Measurements from ENCODE around the gene MXD3. TPM values are rescaled to one million over a fixed set of nuclear protein-coding genes. Genes with fewer than 3 reads are reported as not detected.
"Not testable (repeated sequence)": the region's sequence is repeated elsewhere in the genome, so short reads cannot be mapped to it uniquely, and the experiment has no call there.

The MXD3 gene
- total and polyA plus RNA-seq, 2 experiments from 2014 or later, result 9.9 to 11.6 TPM

DNA sequence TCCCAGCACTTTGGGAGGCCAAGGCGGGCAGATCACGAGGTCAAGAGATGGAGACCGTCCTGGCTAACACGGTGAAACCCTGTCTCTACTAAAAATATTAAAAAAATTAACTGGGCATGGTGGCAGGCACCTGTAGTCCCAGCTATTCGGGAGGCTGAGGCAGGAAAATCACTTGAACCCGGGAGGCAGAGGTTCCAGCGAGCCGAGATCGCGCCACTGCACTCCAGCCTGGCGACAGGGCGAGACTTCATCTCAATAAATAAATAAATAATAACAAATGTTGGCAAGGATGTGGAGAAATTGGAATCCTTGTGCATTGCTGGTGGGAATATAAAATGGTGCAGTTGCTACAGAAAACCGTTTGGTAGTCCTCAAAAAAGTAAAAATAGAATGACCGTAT lies 31.3 kb upstream of the MXD3 start:
- H3K4me3 Mint-ChIP-seq; H3K4me2 ChIP-seq; H3K27ac ChIP-seq (ENCODE audit: low read depth); H3K9me3 Mint-ChIP-seq; H3K4me1 ChIP-seq (ENCODE audit: insufficient read depth); H3K27ac Mint-ChIP-seq; H3K4me1 Mint-ChIP-seq; H3K27me3 Mint-ChIP-seq (ENCODE audit: insufficient read depth, low read depth, poor library complexity); H2AFZ ChIP-seq; H3K36me3 ChIP-seq (ENCODE audit: insufficient read depth); H3K9me2 ChIP-seq (ENCODE audit: insufficient read depth); H3F3A ChIP-seq (replicated peaks; ENCODE audit: low read depth); DNase-seq (ENCODE audit: low spot score); H3K4me3 ChIP-seq; H3K27me3 ChIP-seq (ENCODE audit: insufficient read depth); ATAC-seq: not testable (repeated sequence)
- Histone ChIP-seq H4K20me1 (replicated peaks; ENCODE audit: insufficient read depth) (peaks cover 29% of the 10 kb centered on the region), H3K79me2 (replicated peaks; ENCODE audit: insufficient read depth) (peaks cover 79% of the 10 kb centered on the region)
- peaks cover 34% of the 10 kb centered on the region for H3K36me3 Mint-ChIP-seq (ENCODE audit: low read depth)

DNA sequence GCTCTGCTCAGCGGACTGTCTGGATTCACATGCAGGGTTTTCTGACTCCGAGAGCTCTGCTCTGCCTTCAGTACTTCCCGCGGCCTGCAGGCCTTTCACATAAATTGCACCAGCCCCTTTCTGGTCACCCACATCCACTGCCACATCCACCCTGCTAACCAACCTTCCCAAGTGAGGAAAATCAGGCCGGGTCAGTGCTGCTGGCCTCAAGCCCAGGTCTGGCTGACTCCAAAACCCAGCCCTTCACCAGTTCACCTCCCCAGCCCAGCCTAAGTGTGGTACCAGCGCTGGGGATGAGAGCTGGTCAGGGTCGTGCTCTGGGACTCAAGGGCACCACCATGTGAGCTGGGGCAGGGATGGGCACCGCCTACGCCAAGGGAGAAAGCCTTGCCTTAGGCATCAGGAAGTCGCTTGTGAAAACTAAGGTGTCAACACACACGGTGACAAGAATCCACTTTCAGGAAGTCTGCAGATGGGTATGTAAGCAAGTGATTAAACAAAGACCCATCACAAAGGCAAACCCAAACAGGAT lies 27.5 kb upstream of the MXD3 start:
- peak overlapping the region; percentile 43; the same call in 1 of the 2 replicates for H3K27ac Mint-ChIP-seq
- H3K27me3 ChIP-seq (ENCODE audit: insufficient read depth), result no peaks in the 10 kb centered on the region
- H2AFZ ChIP-seq, result no peak overlapping the region
- peaks cover 23% of the 10 kb centered on the region for H3K4me1 Mint-ChIP-seq
- no peak overlapping the region for H3K4me3 Mint-ChIP-seq
- H3K9me3 Mint-ChIP-seq, result no peaks in the 10 kb centered on the region
- peaks cover 44% of the 10 kb centered on the region for H3K79me2 ChIP-seq (replicated peaks; ENCODE audit: insufficient read depth)
- ATAC-seq, result no peak
- H3F3A ChIP-seq (replicated peaks; ENCODE audit: low read depth), result no peaks in the 10 kb centered on the region
- peaks cover 11% of the 10 kb centered on the region for H3K27me3 Mint-ChIP-seq (ENCODE audit: insufficient read depth, low read depth, poor library complexity)
- H3K36me3 ChIP-seq (ENCODE audit: insufficient read depth), result peaks cover under 1% of the 10 kb centered on the region; the same call in 1 of the 2 replicates
- no peak overlapping the region for H3K27ac ChIP-seq (ENCODE audit: low read depth)
- H3K9me2 ChIP-seq (ENCODE audit: insufficient read depth), result no peaks in the 10 kb centered on the region
- H3K4me3 ChIP-seq, result no peak overlapping the region
- no peaks in the 10 kb centered on the region; the same call in 1 of the 2 replicates for H3K4me1 ChIP-seq (ENCODE audit: insufficient read depth)
- DNase-seq (ENCODE audit: low spot score), result no peak
- H3K4me2 ChIP-seq, result no peak overlapping the region
- peaks cover 10% of the 10 kb centered on the region for H4K20me1 ChIP-seq (replicated peaks; ENCODE audit: insufficient read depth)
- peaks cover 54% of the 10 kb centered on the region for H3K36me3 Mint-ChIP-seq (ENCODE audit: low read depth)
- TF ChIP-seq, protein P1, sequence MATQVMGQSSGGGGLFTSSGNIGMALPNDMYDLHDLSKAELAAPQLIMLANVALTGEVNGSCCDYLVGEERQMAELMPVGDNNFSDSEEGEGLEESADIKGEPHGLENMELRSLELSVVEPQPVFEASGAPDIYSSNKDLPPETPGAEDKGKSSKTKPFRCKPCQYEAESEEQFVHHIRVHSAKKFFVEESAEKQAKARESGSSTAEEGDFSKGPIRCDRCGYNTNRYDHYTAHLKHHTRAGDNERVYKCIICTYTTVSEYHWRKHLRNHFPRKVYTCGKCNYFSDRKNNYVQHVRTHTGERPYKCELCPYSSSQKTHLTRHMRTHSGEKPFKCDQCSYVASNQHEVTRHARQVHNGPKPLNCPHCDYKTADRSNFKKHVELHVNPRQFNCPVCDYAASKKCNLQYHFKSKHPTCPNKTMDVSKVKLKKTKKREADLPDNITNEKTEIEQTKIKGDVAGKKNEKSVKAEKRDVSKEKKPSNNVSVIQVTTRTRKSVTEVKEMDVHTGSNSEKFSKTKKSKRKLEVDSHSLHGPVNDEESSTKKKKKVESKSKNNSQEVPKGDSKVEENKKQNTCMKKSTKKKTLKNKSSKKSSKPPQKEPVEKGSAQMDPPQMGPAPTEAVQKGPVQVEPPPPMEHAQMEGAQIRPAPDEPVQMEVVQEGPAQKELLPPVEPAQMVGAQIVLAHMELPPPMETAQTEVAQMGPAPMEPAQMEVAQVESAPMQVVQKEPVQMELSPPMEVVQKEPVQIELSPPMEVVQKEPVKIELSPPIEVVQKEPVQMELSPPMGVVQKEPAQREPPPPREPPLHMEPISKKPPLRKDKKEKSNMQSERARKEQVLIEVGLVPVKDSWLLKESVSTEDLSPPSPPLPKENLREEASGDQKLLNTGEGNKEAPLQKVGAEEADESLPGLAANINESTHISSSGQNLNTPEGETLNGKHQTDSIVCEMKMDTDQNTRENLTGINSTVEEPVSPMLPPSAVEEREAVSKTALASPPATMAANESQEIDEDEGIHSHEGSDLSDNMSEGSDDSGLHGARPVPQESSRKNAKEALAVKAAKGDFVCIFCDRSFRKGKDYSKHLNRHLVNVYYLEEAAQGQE (IDR thresholded peaks at IDR 0.05; ENCODE audit: unreplicated experiment), result no peak
- TF ChIP-seq, protein P2, sequence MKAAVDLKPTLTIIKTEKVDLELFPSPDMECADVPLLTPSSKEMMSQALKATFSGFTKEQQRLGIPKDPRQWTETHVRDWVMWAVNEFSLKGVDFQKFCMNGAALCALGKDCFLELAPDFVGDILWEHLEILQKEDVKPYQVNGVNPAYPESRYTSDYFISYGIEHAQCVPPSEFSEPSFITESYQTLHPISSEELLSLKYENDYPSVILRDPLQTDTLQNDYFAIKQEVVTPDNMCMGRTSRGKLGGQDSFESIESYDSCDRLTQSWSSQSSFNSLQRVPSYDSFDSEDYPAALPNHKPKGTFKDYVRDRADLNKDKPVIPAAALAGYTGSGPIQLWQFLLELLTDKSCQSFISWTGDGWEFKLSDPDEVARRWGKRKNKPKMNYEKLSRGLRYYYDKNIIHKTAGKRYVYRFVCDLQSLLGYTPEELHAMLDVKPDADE (IDR thresholded peaks at IDR 0.05), result no peak
- TF ChIP-seq POLR2AphosphoS5 (IDR thresholded peaks at IDR 0.05; ENCODE audit: low read depth) (no peak), STAT1 (IDR thresholded peaks at IDR 0.05; ENCODE audit: unreplicated experiment) (no peak), JUNB (IDR thresholded peaks at IDR 0.05; ENCODE audit: unreplicated experiment) (no peak), EZH2phosphoT487 (IDR thresholded peaks at IDR 0.05; ENCODE audit: unreplicated experiment) (no peak), ZNF114 (CRISPR knock-in tag; IDR thresholded peaks at IDR 0.05) (no peak), ZNF331 (CRISPR knock-in tag; IDR thresholded peaks at IDR 0.05; ENCODE audit: low read depth) (no peak), CREB1 (CRISPR knock-in tag; IDR thresholded peaks at IDR 0.05; ENCODE audit: low read depth) (no peak)
- TF ChIP-seq, protein P3, sequence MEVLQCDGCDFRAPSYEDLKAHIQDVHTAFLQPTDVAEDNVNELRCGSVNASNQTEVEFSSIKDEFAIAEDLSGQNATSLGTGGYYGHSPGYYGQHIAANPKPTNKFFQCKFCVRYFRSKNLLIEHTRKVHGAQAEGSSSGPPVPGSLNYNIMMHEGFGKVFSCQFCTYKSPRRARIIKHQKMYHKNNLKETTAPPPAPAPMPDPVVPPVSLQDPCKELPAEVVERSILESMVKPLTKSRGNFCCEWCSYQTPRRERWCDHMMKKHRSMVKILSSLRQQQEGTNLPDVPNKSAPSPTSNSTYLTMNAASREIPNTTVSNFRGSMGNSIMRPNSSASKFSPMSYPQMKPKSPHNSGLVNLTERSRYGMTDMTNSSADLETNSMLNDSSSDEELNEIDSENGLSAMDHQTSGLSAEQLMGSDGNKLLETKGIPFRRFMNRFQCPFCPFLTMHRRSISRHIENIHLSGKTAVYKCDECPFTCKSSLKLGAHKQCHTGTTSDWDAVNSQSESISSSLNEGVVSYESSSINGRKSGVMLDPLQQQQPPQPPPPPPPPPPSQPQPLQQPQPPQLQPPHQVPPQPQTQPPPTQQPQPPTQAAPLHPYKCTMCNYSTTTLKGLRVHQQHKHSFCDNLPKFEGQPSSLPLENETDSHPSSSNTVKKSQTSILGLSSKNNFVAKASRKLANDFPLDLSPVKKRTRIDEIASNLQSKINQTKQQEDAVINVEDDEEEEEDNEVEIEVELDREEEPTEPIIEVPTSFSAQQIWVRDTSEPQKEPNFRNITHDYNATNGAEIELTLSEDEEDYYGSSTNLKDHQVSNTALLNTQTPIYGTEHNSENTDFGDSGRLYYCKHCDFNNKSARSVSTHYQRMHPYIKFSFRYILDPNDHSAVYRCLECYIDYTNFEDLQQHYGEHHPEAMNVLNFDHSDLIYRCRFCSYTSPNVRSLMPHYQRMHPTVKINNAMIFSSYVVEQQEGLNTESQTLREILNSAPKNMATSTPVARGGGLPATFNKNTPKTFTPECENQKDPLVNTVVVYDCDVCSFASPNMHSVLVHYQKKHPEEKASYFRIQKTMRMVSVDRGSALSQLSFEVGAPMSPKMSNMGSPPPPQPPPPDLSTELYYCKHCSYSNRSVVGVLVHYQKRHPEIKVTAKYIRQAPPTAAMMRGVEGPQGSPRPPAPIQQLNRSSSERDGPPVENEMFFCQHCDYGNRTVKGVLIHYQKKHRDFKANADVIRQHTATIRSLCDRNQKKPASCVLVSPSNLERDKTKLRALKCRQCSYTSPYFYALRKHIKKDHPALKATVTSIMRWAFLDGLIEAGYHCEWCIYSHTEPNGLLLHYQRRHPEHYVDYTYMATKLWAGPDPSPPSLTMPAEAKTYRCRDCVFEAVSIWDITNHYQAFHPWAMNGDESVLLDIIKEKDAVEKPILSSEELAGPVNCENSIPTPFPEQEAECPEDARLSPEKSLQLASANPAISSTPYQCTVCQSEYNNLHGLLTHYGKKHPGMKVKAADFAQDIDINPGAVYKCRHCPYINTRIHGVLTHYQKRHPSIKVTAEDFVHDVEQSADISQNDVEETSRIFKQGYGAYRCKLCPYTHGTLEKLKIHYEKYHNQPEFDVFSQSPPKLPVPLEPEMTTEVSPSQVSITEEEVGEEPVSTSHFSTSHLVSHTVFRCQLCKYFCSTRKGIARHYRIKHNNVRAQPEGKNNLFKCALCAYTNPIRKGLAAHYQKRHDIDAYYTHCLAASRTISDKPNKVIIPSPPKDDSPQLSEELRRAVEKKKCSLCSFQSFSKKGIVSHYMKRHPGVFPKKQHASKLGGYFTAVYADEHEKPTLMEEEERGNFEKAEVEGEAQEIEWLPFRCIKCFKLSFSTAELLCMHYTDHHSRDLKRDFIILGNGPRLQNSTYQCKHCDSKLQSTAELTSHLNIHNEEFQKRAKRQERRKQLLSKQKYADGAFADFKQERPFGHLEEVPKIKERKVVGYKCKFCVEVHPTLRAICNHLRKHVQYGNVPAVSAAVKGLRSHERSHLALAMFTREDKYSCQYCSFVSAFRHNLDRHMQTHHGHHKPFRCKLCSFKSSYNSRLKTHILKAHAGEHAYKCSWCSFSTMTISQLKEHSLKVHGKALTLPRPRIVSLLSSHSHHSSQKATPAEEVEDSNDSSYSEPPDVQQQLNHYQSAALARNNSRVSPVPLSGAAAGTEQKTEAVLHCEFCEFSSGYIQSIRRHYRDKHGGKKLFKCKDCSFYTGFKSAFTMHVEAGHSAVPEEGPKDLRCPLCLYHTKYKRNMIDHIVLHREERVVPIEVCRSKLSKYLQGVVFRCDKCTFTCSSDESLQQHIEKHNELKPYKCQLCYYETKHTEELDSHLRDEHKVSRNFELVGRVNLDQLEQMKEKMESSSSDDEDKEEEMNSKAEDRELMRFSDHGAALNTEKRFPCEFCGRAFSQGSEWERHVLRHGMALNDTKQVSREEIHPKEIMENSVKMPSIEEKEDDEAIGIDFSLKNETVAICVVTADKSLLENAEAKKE (CRISPR knock-in tag; IDR thresholded peaks at IDR 0.05), result no peak

Data from GM23338 (cell line).